Skeletal muscle tissue (tissue), 4 donors: Measurements from ENCODE around the gene SESN3. TPM values are rescaled to one million over a fixed set of nuclear protein-coding genes. Genes with fewer than 3 reads are reported as not detected.
"Not testable (repeated sequence)": the region's sequence is repeated elsewhere in the genome, so short reads cannot be mapped to it uniquely, and the experiment has no call there.

Source experiments
- H3K27ac ChIP-seq: one replicate; pipeline ENCODE4 v1.7.0; 2013; ENCODE audit warnings: mild to moderate bottlenecking, low read depth, low read length, inconsistent platforms
- H3K27me3 ChIP-seq, 3 donors: one replicate each; pipeline ENCODE4 v1.7.0; 2013; ENCODE audit warnings: low read length in 3 of 3; ENCODE audit not compliant: control insufficient read depth in 3 of 3, insufficient read depth in 3 of 3
- H3K36me3 ChIP-seq, 3 donors: one replicate each; pipeline ENCODE4 v1.7.0; 2013; ENCODE audit warnings: low read length in 3 of 3; ENCODE audit not compliant: control insufficient read depth in 3 of 3, insufficient read depth in 3 of 3
- H3K4me1 ChIP-seq, 3 donors: one replicate each; pipeline ENCODE4 v1.7.0; 2013; ENCODE audit warnings: low read length in 3 of 3, mild to moderate bottlenecking in 3 of 3; ENCODE audit not compliant: control insufficient read depth in 3 of 3, insufficient read depth in 3 of 3
- H3K4me3 ChIP-seq, 3 donors: one replicate each; pipeline ENCODE4 v1.7.0; 2013; ENCODE audit warnings: low read length in 3 of 3
- H3K9ac ChIP-seq, 3 donors: one replicate each; pipeline ENCODE4 v1.7.0; 2013; ENCODE audit warnings: low read length in 3 of 3, mild to moderate bottlenecking in 3 of 3, moderate library complexity in 2 of 3, low read depth in 1 of 3
- H3K9me3 ChIP-seq, 3 donors: one replicate each; pipeline ENCODE4 v1.7.0; 2013; ENCODE audit warnings: low read length in 3 of 3; ENCODE audit not compliant: control insufficient read depth in 3 of 3
- total RNA-seq: library from RNA; depleted of rRNA; stranded (reverse); fragments of >200 nt; gene quantifications from one replicate; pipeline ENCODE4 v1.2.3, GENCODE V29; 2014
- donor health status: Osteomylitis.

SESN3 gene
- total RNA-seq, 1 donor from 2014 or later = 93.4 TPM

DNA sequence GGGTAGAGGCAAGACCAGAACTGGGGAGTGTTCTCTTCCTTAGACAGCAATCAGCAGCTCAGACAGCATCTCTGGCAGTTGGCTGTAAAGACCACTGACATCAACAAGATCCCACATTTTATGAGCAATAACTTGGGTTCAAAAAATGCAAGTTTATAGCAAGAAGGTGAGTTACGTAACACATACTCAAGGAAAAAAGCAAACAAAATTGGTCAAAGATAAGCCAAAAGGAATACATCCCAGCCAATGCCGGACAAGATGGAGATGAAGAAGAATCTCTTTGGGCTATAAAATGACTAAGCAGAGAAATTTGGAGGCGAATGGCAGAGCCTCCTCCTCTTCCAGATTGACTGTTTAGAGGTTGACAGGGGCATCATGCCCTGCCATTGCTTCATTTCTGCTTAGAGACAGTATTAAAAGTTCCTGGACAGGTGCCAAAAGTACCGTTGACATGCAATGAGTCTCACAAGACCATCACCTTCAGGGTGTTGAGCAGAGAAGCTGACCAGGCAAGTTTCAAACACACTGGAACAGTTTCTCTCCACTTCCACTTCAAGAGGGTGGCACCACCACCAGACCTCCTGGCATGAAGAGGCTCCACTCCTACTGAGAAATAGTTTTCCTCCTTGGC is 85.5 kb downstream of the SESN3 start:
- H3K9me3 ChIP-seq = no peaks in the 10 kb centered on the region
- H3K9ac ChIP-seq = no peak overlapping the region
- no peaks in the 10 kb centered on the region for H3K27me3 ChIP-seq
- H3K36me3 ChIP-seq = no peaks in the 10 kb centered on the region
- H3K4me3 ChIP-seq = no peak overlapping the region
- peak overlapping the region; percentile 82 for H3K27ac ChIP-seq
- H3K4me1 ChIP-seq = peaks cover 30 to 40% (median 35%) of the 10 kb centered on the region in 3 donors

DNA sequence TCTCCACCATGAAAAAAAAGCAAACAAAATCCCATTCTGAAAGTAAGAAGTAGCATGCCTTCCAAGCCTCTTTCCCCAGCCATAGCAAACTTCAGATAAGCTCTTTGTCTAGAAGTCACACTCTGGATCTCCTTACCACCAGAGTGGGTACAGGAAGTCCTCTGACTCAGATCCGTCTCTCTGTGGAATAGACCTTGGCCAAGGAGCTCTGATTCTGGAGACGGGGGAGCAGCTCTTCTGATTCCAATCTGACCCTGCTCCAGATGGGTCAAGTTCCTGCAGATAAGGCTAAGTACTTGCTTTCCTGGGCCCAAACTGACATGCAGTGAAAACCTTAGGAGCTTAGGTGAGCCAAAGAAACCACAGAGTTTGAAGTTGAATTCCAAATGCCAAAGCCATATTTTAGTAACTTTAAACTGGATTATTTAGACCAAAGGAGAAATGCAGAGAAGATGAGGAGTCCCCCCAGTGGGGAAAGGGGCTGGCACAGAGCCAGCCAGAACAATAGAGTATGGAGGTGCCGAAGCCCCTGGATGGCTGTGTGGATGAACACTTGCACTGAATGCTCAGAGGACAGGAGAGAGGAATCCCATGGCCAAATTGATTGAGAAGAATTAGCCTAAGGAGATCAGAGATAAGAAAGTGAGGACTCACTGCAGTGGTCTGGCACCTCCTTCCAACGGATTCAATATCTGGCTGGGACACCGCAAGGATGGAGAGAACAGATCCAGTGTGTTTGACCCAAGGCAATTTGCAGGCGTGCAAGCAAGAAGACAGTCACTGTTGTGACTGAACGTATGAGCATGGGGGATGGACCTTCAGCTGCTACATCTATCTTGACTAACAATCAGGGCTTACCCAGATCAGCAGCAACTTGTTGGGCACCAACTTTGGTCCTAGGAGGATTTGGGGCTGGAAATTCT is 86.4 kb downstream of the SESN3 start:
- Histone ChIP-seq H3K27me3 (no peaks in the 10 kb centered on the region), H3K9me3 (no peaks in the 10 kb centered on the region), H3K4me3 (no peak overlapping the region), H3K9ac (no peak overlapping the region), H3K36me3 (no peaks in the 10 kb centered on the region), H3K4me1 (peaks cover 22 to 30% (median 29%) of the 10 kb centered on the region in 3 donors), H3K27ac (no peak overlapping the region)

DNA sequence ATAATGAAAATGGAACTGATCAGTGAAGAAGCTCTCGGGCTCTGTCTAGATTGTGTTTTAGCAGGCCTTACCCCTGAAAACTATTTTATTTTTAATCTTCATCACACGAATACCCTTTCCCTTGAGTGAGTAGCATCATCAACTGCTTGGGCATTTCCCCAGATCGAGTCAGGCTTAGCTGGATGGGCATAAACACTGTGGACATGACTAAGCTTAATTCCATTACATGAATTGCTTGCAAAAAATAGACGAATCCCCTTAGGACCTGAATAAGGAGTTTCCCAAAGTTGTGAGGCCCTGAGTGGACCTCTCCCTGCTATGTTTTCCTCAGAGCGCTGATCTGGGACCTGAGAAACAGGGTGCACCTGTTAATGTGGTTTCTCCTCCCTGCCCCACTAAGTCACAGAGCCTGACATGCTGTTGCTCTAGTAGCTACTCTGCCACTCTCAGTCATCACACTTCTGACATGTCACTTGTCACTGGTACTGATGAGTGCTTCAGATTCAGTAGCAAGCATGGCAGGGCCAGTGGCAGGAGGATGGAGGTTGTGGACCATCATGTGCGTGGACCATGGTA is 87.8 kb downstream of the SESN3 start:
- Histone ChIP-seq H3K27me3 (no peaks in the 10 kb centered on the region), H3K4me3 (no peak overlapping the region), H3K4me1 (peaks cover 10 to 17% (median 16%) of the 10 kb centered on the region in 3 donors), H3K36me3 (no peaks in the 10 kb centered on the region), H3K9ac (no peak overlapping the region), H3K27ac (no peak overlapping the region), H3K9me3 (no peaks in the 10 kb centered on the region)

DNA sequence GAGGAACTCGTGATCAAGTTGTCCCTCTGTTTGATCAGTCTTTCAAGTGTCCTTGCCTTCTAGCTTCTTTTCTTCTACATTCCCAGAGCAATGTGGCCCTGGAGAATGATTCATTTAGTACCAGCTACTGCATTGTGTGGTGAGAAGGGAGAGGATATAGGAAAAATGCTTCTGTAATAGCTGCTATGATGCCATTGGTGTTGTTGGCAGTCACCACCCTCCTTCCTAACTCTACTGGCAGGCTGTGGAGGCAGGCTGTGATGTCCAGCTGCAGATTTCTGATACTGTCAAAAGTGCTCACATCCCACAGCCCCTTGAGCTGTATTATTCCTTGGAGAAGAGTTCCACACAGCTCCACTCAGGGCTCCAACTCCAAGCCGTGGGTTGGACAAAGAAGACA is 88.6 kb downstream of the SESN3 start:
- Histone ChIP-seq H3K4me3 (no peak overlapping the region), H3K27ac (no peak overlapping the region), H3K36me3 (no peaks in the 10 kb centered on the region)

DNA sequence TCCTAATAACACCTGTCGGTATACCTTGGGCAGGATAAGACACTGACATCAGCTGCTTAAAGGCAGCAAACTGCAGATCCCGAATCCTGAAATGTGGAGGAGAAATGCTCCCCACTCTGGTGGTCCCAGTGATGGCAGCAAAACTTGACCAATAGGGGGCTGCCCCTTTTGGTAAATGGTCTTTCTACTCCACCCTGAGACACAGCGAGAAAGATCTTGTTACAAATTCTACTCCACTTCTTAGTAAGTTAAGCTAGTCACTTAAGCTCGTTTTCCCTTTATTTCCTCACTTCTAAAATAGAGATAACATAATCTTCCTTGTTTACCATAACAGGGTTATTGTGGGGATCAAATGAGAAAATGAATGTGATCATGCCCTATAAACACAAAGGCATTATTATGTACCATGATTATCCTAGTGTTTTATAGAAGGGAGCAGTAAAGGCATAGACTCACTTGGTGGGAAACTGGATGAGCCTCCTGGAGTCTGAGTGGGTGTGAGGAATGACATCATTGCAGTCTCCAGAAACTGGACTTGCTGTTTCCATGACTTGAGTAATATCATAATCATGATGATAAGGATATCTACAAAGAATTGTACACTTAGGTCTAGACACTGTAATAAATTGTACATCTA is 90.5 kb downstream of the SESN3 start:
- no peak overlapping the region for H3K27ac ChIP-seq
- H3K27me3 ChIP-seq = no peaks in the 10 kb centered on the region
- H3K4me1 ChIP-seq = no peaks in the 10 kb centered on the region
- no peaks in the 10 kb centered on the region for H3K36me3 ChIP-seq
- H3K9ac ChIP-seq = no peak overlapping the region
- H3K4me3 ChIP-seq = no peak overlapping the region
- H3K9me3 ChIP-seq = no peaks in the 10 kb centered on the region

More for the DNA sequence above, 88.6 kb downstream of the SESN3 start:
- no peaks in the 10 kb centered on the region for H3K9me3 ChIP-seq
- H3K9ac ChIP-seq = no peak overlapping the region
- H3K4me1 ChIP-seq = peaks cover 3 to 9% (median 9%) of the 10 kb centered on the region in 3 donors
- no peaks in the 10 kb centered on the region for H3K27me3 ChIP-seq

DNA sequence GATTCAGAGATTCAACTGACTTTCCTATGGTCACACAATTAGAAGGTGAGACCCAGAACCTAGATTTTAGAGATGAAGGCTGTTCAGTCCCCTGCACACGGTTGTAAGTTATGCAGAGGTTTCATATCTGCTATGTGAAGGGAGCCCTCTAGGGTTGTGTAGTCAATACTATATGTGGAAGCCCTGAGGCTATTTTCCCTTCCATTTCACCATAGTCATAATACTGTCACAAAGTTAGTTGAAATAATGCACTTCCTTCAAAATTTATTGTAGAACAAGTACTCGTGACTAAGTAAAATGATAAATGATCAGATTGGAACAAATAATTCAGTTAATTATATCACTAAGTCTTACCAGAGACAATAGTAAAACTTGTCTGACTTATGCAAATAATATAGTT is 92.6 kb downstream of the SESN3 start:
- H3K27me3 ChIP-seq = no peaks in the 10 kb centered on the region
- no peak overlapping the region for H3K27ac ChIP-seq
- H3K36me3 ChIP-seq = peaks cover 0 to 4% (median 3%) of the 10 kb centered on the region in 3 donors
- H3K9ac ChIP-seq = no peak overlapping the region
- H3K9me3 ChIP-seq = no peaks in the 10 kb centered on the region
- peaks cover 4 to 10% (median 8%) of the 10 kb centered on the region in 3 donors for H3K4me1 ChIP-seq
- H3K4me3 ChIP-seq = no peak overlapping the region

DNA sequence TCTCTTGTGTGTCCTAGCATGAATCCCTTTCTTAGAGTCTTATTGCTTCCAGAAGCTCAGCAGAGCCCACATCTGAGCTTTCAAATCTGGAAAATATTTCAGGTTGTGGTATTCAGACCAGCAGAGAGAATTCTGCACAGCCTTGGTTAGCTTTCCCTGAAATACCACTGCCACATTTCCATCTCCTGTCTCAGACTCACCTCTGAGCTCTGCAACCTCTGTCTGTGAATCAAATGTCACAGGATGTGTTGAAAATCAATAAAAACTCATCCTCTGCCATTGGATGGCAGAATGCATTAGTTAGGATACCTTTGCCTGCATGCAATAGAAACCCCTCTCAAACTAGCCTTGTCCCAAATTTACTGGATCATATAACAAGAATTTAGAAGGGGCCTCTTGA is 93.7 kb downstream of the SESN3 start:
- Histone ChIP-seq H3K27ac (no peak overlapping the region), H3K36me3 (peaks cover 0 to 9% (median 3%) of the 10 kb centered on the region in 3 donors), H3K9me3 (no peaks in the 10 kb centered on the region), H3K4me3 (no peak overlapping the region), H3K4me1 (peaks cover 4 to 20% (median 8%) of the 10 kb centered on the region in 3 donors), H3K27me3 (no peaks in the 10 kb centered on the region), H3K9ac (no peak overlapping the region)

DNA sequence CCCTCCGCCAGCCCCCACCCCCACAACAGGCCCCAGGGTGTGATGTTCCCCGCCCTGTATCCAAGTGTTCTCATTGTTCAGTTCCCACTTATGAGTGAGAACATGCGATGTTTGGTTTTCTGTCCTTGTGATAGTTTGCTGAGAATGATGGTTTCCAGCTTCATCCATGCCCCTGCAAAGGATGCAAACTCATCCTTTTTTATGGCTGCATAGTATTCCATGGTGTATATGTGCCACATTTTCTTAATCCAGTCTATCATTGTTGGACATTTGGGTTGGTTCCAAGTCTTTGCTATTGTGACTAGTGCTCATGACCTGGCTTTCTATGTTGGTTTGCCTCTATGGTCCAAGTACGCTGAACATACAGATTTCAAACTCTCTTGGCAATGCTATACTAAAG is 94.3 kb downstream of the SESN3 start:
- H3K36me3 ChIP-seq, H3K27ac ChIP-seq, H3K9ac ChIP-seq, H3K9me3 ChIP-seq, H3K4me3 ChIP-seq, H3K27me3 ChIP-seq: not testable (repeated sequence)
- H3K4me1 ChIP-seq = peaks cover 4 to 21% (median 8%) of the 10 kb centered on the region in 3 donors

DNA sequence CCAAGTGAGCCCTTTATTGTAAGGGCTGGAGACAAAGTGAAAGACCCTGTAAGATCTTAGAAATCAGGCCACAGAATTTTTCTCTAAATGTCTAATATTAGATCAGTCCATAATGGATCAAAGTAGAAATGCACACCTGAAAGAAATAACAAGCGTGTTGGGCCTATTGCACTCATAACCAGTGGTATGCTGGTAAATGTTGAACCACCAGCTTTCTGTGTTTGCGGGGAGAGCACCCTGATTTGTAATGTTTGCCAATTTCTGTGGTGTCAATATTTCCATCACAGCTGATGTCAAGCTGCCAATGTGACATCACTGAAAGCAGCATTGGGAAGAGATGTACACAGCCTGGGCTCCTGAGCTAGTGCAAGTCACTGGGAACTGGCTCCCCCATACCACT is 95.1 kb downstream of the SESN3 start:
- Histone ChIP-seq H3K4me1 (peaks cover 4 to 21% (median 8%) of the 10 kb centered on the region in 3 donors), H3K9me3 (no peaks in the 10 kb centered on the region), H3K27me3 (no peaks in the 10 kb centered on the region), H3K36me3 (peaks cover 3 to 9% (median 6%) of the 10 kb centered on the region in 3 donors), H3K9ac (no peak overlapping the region), H3K27ac (no peak overlapping the region), H3K4me3 (no peak overlapping the region)
